ENCODE results near the gene PCNX2. TPM values are rescaled to one million over a fixed set of nuclear protein-coding genes. Genes with fewer than 3 reads are reported as not detected.

Gene PCNX2
- total RNA-seq, 2 donors from 2014 or later = 11.2 to 26.0 TPM

DNA sequence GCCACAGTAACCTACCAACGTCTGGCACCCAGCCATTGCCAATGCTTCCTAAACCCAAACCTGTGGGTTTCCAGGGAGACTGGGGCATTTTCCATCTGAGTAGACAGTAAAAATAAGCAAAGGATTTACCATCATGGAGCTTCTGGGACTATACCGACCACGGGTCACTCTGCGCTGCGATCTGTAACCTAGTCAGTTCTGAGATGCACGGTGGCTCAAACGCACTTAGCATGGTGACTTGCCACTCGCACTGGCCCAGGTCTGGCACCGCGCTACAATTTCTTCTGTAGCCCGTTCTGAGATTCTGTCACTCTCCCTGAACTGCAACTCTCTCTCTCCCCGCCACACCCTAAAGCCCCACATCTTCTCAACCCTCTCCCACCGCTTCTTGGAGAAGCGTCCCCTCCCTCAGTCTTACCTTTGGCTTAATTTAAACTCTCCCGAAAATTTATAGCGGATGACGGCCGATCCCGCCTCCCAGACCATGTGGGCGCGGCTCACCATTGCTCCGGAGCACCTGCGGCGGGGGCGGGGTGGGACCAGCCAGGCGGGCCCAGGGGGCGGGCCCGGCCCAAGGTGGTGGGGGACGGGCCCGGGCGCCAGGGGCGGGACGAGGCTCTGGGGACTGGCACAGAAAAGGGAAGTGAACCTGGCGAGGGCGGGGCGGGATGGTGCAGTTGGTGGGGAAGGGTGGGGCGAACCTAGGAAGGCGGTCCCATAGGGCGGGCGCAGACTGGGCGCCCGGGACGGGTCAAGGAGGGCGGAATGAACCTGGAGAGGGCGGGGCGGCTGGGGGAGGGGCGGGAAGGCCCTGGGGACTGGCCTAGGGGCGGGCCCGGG, 31.5 kb upstream of the PCNX2 start:
- Mint-ChIP-seq H3K36me3 (no peaks in the 10 kb centered on the region), H3K9me3 (no peaks in the 10 kb centered on the region), H3K27ac (no peak overlapping the region)
- DNase-seq (ENCODE audit: low spot score in 2 of 2) (peak; percentile 83 to 84), ATAC-seq (peak; percentile 92 to 95)

DNA sequence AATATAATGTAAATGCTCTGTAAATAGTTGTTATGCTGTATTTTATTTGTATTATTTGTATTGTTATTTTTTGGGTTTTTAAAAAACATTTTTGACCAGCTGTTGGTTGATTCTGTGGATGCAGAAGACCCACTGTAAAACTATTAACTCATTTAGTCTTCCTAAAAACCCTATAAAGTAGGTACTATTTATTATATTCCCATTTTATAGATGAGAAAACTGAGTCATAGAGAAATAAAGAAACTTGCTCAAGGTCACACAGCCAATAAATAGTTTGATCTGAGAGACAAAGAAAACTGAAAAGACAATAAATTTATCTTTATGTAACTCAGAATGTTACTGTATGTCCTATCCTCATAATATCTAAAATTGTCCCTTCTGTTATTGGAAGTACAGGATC, 30.8 kb upstream of the PCNX2 start:
- H3K9me3 Mint-ChIP-seq = no peaks in the 10 kb centered on the region
- no peak for ATAC-seq
- H3K27ac Mint-ChIP-seq = no peak overlapping the region
- H3K36me3 Mint-ChIP-seq = no peaks in the 10 kb centered on the region
- DNase-seq (ENCODE audit: low spot score in 2 of 2) = no peak

DNA sequence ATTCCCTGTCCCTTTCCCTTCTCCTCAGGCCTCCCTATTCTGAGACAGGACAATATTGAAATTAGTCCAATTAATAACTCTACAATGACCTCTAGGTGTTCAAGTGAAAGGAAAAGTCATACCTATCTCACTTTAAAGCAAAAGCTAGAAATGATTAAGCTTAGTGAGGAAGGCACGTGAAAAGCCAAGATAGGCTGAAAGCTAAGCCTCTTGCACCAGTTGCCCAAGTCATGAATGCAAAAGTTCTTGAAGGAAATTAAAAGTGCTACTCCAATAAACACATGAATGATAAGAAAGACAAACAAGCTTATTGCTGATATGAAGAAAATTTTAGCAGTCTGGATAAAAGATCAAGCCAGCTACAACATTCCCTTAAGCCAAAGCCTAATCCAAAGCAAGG, 28.2 kb upstream of the PCNX2 start:
- Mint-ChIP-seq H3K36me3 (no peaks in the 10 kb centered on the region), H3K9me3 (no peaks in the 10 kb centered on the region), H3K27ac (no peak overlapping the region)
- ATAC-seq = no peak
- DNase-seq (ENCODE audit: low spot score in 2 of 2) = no peak

DNA sequence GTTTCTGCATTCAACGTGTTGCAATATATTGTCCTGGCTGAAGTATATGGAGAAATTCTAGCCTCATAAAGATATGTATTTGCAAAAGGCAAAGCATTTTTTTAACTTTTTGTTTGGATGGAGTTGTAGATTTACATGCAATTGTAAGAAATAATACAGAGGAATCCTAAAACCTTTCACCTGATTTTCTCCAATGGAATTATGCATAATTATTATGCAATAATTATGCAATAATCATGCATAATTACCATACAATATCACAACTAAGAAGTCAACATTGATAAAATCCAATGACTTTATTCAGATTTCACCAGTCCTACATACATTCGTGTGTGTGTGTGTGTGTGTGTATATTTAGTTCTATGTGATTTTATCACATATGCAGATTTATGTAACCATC, 24.5 kb upstream of the PCNX2 start:
- ATAC-seq (no peak), DNase-seq (ENCODE audit: low spot score in 2 of 2) (no peak)
- H3K9me3 Mint-ChIP-seq = no peaks in the 10 kb centered on the region
- no peaks in the 10 kb centered on the region for H3K36me3 Mint-ChIP-seq
- no peak overlapping the region for H3K27ac Mint-ChIP-seq

DNA sequence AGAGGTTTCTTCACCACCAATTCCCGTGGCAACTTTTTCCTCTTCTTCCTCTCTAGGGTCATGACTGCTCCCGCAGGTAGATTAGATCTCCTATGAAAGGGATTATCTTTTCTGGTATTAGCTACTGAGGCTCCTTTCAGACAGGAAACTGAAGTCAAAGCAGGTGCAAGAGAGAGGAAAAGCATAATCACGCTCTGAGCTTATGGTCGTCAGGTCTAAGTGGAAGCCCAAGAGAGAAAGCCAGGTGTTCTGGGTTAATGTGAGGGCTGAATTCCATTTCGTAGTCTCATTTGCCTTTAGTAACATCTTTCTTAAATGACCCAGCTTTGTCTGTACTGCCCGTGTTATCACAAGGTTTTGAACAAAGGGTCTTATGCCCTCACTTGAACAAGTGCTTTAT, 23.7 kb upstream of the PCNX2 start:
- no peaks in the 10 kb centered on the region for H3K36me3 Mint-ChIP-seq

DNA sequence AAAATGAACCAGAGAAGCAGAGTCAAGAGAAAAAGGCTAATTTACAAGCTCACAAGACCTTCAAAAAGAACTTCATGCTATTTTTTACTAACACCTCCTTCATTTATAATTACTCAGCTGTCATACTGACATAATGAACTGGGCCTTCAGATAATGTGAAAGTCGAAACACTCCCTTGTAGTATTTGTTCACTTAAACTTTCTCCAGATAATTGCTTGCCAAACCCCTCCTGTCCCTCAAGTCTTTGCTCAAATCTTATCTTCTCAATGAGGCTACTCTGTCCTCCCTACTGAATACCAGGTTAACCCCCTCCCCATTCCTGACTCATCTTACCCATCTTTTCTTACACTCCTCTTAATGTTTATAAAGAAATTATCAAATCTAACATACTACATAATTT, 20.9 kb upstream of the PCNX2 start:
- ATAC-seq = no peak
- Mint-ChIP-seq H3K36me3 (no peaks in the 10 kb centered on the region), H3K9me3 (no peaks in the 10 kb centered on the region)

More for the DNA sequence above, 23.7 kb upstream of the PCNX2 start:
- ATAC-seq (no peak), DNase-seq (ENCODE audit: low spot score in 2 of 2) (no peak)
- Mint-ChIP-seq H3K9me3 (no peaks in the 10 kb centered on the region), H3K27ac (no peak overlapping the region)

DNA sequence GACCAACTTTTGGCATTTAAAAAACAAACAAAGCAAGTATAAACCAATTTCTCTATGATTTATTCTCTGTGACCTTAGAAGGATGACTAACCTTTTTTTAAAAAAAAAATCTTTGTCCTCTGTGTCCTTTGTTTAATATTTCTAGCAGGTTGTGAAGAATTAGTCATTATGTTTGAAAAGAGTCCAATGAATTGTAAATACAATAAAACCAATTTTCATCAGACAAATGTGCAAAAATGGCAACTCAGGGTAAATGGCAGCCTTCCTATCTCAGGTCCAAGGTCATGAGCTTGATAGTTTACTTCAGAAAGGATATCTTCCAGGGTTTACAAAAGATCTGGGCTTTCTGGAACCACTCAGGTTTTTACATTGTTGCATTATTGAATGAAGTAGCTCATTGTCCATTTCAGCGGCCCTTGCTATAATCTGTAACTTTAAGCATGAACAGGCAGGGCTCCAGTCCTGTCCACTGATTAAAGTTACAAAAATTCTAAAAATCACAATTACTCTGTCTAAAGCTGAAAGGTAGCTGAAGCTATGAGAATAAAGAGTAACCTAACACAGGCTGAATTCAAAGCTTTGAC, 20.3 kb upstream of the PCNX2 start:
- DNase-seq (ENCODE audit: low spot score in 2 of 2) (no peak), ATAC-seq (no peak)

More for the DNA sequence above, 20.9 kb upstream of the PCNX2 start:
- DNase-seq (ENCODE audit: low spot score in 2 of 2) = no peak
- no peak overlapping the region for H3K27ac Mint-ChIP-seq

DNA sequence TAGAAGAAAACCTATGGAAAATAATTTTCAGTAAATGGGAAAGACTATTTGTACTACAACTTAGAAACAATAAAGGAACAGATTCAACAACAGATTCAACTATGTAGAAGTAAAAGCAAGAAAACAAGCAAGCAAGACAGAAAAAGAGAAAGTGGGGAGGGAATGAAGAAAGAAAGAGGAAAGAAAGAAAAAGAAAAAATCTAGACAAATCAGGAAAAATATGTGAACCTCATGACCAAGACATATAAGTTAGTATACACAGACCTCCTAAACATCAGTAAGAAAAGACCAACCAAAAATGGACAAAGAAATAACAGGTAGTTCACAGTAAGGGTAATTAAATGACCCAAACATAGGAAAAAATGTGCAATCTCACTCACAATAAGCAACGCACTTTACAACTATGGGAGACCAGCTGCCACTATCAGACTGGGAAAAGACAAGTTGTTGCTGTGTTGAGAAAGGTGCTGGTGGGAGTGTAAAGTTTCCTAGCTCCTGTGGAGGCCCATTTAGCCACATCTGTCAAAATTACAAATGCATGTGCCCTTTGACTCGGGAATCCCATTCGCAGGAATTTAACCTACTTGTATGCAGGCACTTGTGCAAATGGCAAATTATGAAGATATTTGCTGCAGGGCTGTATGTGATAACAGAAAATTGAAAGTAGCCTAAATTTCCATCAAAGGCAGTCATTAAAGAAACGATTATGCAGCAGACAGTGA, 18.1 kb upstream of the PCNX2 start:
- DNase-seq (ENCODE audit: low spot score in 2 of 2) (no peak), ATAC-seq (no peak)
- Mint-ChIP-seq H3K36me3 (no peaks in the 10 kb centered on the region), H3K27ac (no peak overlapping the region), H3K9me3 (no peaks in the 10 kb centered on the region)

More for the DNA sequence above, 20.3 kb upstream of the PCNX2 start:
- no peak overlapping the region for H3K27ac Mint-ChIP-seq
- H3K36me3 Mint-ChIP-seq = no peaks in the 10 kb centered on the region
- no peaks in the 10 kb centered on the region for H3K9me3 Mint-ChIP-seq

DNA sequence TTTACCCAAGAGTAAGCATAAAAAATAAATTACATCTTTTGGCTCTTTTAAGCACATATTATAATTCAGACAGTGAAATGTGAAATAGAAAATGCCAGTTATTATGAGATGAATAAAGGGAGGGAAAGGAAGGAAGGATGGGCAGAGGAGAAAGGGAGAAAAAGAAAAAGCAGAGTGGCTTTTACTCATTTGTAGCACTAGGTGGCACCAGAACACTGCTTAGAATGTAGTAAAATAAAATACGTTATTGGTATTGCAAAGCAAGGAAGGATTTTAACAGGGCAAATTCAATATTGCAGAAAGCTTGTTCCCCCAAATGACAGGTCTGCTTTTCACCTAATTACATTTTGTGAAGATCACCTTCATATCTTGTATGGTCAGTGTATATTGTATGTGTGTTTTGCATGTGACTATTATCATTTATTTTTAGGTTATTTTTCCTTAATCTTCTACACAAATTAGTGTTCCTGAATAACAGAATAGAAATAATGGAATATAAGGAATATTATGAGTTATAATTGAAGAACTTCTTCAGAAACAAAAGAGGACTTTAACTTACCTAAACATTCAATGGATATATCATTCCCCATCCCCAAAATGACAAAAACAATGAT, 9.1 kb upstream of the PCNX2 start:
- DNase-seq (ENCODE audit: low spot score in 2 of 2) (no peak), ATAC-seq (peak in 1 of 2 donors; percentile 54)
- no peaks in the 10 kb centered on the region for H3K9me3 Mint-ChIP-seq
- no peak overlapping the region for H3K27ac Mint-ChIP-seq
- H3K36me3 Mint-ChIP-seq = no peaks in the 10 kb centered on the region

DNA sequence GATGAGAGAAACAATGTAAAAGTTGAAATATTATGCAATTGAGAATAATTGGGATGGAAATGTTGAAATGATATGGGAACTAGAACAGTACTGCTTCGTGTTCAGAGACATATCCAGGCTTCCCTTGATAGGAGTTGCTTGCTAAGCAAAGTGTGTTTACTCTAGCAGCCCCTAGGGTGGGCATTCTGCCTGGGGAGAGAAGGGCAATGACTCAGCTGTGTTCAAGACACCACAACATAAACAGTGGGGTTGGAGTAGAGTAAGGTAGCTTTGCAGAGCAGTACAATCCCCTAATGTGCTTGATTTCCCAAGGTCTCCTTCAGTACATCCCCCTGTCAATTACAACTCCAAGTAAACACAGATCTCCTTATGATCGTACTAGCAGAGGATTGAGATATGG, 4.8 kb upstream of the PCNX2 start:
- no peak for ATAC-seq
- no peak overlapping the region for H3K27ac Mint-ChIP-seq
- no peak for DNase-seq (ENCODE audit: low spot score in 2 of 2)
- H3K36me3 Mint-ChIP-seq = peaks cover 0 to 5% of the 10 kb centered on the region in 2 donors
- no peaks in the 10 kb centered on the region for H3K9me3 Mint-ChIP-seq

DNA sequence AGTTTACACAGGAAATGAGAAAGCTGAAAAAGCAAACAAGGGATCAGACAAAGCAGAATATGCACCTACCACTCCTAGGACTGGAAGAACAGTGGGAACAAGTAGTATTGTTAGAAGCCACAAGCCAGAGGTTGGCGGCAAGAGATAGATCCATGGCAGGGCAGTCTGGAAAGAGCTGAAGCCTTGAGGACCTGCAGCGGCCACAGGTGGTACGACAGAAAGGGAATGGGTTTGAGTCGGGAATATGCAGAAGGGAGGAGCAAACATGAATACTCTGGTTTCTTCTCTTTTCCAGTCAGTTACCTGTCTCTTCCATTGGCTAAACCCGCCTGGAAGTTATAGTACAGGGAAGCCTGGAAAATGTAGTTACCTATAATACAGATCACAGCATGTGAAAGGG, 3.9 kb upstream of the PCNX2 start:
- H3K36me3 Mint-ChIP-seq = peaks cover 0 to 5% of the 10 kb centered on the region in 2 donors
- no peak for DNase-seq (ENCODE audit: low spot score in 2 of 2)
- no peak overlapping the region for H3K27ac Mint-ChIP-seq
- no peak for ATAC-seq
- no peaks in the 10 kb centered on the region for H3K9me3 Mint-ChIP-seq

DNA sequence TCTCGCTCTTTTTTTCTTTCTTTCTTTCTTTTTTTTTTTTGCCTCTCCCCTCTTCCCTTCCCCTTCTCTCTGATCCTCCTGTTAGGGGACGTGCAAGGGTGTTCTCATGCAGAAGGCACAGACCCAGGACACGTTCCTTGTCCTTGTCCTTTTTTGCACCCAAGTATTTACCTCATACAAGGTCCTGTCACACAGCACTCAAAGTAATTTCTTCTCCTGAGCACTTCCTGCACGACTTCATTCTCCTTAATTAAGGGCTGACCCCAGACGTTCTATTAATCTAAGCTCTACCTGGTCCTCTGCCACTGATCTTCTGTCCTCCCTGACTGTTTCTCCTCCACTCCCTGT, 424 bp upstream of the PCNX2 start:
- ATAC-seq = no peak
- no peaks in the 10 kb centered on the region for H3K9me3 Mint-ChIP-seq
- DNase-seq (ENCODE audit: low spot score in 2 of 2) = no peak
- H3K36me3 Mint-ChIP-seq = peaks cover 2 to 5% of the 10 kb centered on the region in 2 donors
- peak overlapping the region; percentile 89 to 98 for H3K27ac Mint-ChIP-seq

DNA sequence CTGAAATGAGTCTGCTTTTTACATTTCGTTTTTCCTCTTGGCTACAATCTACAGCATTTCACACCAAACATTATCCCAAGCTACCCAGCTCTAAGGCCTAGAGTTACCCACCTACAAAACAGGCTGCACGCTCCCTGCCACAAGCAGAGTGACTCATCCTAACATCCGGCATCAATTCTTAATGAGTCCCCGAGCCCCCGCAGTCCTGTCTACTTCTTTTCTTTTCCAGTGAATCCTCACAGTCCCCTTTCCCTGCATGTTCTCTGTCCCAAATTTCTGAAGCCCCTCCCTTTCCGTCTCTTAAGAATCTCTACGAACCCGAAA, 650 bp downstream of the PCNX2 start:
- Mint-ChIP-seq H3K27ac (peak overlapping the region; percentile 89 to 95), H3K36me3 (peaks cover 4 to 5% of the 10 kb centered on the region in 2 donors), H3K9me3 (no peaks in the 10 kb centered on the region)
- peak in 1 of 2 donors; percentile 38 for DNase-seq (ENCODE audit: low spot score in 2 of 2)
- ATAC-seq = peak; percentile 79

DNA sequence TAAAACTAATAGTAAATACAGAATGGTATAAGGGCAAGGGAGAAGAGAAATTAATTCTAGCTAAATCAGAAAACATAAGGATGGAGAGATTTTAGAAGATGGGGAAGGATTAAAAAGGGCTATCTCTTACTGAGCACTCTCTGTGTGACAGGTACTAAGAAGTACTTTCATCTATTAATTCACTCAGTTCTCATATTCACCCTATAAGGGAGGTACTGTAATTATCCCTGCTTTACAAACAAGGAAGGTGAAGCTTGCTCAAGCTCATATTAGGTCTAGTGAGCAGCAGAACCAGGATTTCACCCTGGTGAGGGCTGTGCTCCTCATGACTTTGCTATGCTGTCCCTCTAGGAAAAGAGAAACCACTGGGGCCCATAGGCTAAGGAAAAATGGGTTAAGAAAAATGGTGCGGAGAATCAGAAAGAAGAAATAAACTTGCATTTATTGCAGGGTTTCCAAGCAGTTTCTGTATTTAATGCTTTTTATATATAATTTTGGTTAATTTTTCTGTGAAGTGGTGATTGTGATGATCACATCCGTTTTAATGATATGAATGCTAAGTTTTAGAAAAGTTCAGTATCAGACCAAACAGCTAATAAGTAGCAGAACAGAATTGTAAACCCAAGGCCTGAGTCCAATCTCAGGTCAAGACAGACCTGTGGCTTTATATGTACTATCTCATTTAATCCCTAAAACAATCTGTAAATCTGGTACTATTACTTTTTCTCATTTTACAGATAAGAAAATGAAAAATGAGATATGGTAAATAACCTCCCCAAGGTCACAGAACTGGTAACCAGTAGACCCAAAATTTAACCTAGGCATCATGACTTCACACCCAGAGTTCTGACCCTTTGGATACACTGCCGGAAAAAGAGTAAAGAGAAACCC, 1.7 kb downstream of the PCNX2 start:
- H3K36me3 Mint-ChIP-seq = peaks cover 5 to 13% of the 10 kb centered on the region in 2 donors
- DNase-seq (ENCODE audit: low spot score in 2 of 2) (no peak), ATAC-seq (no peak)
- H3K27ac Mint-ChIP-seq = no peak overlapping the region
- H3K9me3 Mint-ChIP-seq = no peaks in the 10 kb centered on the region

DNA sequence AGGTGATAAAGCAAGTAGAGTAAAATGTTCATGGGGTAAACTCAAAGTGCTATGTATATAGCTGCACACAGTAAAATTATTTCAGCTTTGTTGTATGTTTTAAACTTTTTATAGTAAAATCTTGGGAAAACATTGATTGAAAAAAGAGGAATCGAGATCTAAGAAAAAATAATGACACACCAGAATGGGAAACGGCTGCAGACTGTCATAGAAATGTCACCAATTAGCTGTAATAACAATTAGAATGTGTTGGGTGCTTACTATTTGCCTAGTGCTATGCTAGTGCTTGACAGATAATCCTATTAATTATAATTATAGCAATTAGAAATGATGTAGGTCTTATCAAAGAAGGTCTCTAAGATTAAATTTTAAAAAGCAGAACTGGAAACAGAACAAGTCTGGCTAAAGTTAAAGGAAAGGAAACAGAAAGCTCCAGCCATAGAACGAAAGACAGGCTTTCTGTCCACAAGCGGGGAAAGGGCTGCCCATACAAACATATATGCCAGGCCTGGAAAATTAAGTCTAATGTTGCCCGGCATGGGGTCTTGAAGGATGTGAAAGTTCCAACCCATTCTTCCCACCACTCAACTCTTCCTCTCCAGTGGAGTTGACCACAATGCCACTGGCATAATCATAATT, 5.0 kb downstream of the PCNX2 start:
- Mint-ChIP-seq H3K36me3 (peaks cover 5 to 26% of the 10 kb centered on the region in 2 donors), H3K27ac (no peak overlapping the region), H3K9me3 (peaks cover 0 to 5% of the 10 kb centered on the region in 2 donors)
- ATAC-seq (no peak), DNase-seq (ENCODE audit: low spot score in 2 of 2) (no peak)

DNA sequence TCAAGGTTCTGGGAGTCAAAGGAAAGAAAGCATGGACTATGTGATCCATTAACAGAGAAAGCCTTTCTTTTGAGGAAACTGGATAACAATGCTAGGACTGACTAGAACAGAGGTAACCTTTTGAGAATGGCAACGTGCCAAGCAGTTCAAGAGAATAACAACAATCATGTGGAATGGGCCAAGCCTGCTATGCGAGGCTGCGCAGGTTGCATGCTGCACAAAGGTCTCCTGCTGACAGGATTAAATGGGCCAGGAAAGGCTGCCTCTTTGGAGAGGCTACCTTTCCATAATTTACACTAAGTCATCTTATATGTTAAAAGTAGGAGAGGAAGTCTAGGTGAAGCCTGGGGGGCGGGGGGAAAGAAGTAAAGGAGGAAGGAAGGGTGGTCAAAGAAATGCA, 5.8 kb downstream of the PCNX2 start:
- Mint-ChIP-seq H3K27ac (no peak overlapping the region), H3K36me3 (peaks cover 5 to 26% of the 10 kb centered on the region in 2 donors), H3K9me3 (peaks cover 0 to 5% of the 10 kb centered on the region in 2 donors)
- DNase-seq (ENCODE audit: low spot score in 2 of 2) = no peak
- no peak for ATAC-seq

Measured in activated naive CD4-positive, alpha-beta T cell treated with anti-CD3 and anti-CD28 coated beads, Interleukin-2, amount 50 U/mL, for 72 hours (primary cell).